HCT116 (cell line): ENCODE measurements around the gene LDLRAD4. TPM values are rescaled to one million over a fixed set of nuclear protein-coding genes. Genes with fewer than 3 reads are reported as not detected.

ENCODE experiments used
- ATAC-seq: fragments of 200-7000 bp; cut with Tn5 transposase; 2 replicates; pipeline ENCODE4 v1.9.1; 2020; ENCODE audit warnings: mild to moderate bottlenecking, moderate library complexity
- BruUV-seq: library from RNA; stranded (reverse); fragments of 400-500 nt; replicated peaks from 2 replicates; lab custom pipeline; 2021; lab: Mats Ljungman, UMichigan
- CTCF ChIA-PET: fragments of 300-600 bp; sonication (Branson Sonifier 250); formaldehyde crosslinking; loops from one replicate; lab custom pipeline; 2021; ENCODE audit warnings: antibody characterized with exemption; lab: Charles Lee
- POLR2A ChIA-PET: fragments of 300-600, 350-600 bp; sonication (Branson Sonifier 250); formaldehyde crosslinking; loops from one replicate; lab custom pipeline; 2021; ENCODE audit warnings: antibody characterized with exemption; lab: Charles Lee
- RAD21 ChIA-PET, 2 experiments: fragments of 300-600 bp; sonication (Branson Sonifier 250); formaldehyde crosslinking; loops; one replicate each; lab custom pipeline; 2023; ENCODE audit warnings: low total read pairs in 2 of 2; ENCODE audit not compliant: uncharacterized antibody in 2 of 2, unreplicated experiment in 2 of 2, low non-redundant PET in 1 of 2; lab: Charles Lee
- DNase-seq: peaks from one replicate; pipeline ENCODE4 v3.0.0-alpha.2; 2010; ENCODE audit warnings: low read depth, low spot score
- H2AFZ ChIP-seq: fragments of 200-600 bp; shearing (Covaris generic), sonication (generic); 2 replicates; pipeline ENCODE4 v1.6.1; 2017; ENCODE audit warnings: low read depth, mixed run types, mixed read lengths, antibody characterized with exemption, low read length; ENCODE audit not compliant: poor library complexity, severe bottlenecking
- H3K27ac ChIP-seq: 2 replicates; pipeline ENCODE4 v1.5.1; 2012; ENCODE audit warnings: low read depth, low read length
- H3K27me3 ChIP-seq: fragments of 200-600 bp; sonication (generic); 2 replicates; pipeline ENCODE4 v1.6.1; 2016; ENCODE audit warnings: mixed run types, low read length, mixed read lengths; ENCODE audit not compliant: insufficient read depth
- H3K36me3 ChIP-seq, 2 experiments: fragments of 200-500 bp in 1 of 2; fragments of 200-600 bp in 1 of 2; sonication (Bioruptor generic) in 1 of 2; sonication (generic) in 1 of 2; 2 replicates each; pipeline versions ENCODE4 v1.5.1 to v1.6.1; 2014 to 2016; ENCODE audit warnings: low read length in 2 of 2, inconsistent platforms in 1 of 2, mixed read lengths in 1 of 2, mixed run types in 1 of 2; ENCODE audit not compliant: insufficient read depth in 2 of 2, control insufficient read depth in 1 of 2
- H3K4me1 ChIP-seq, 2 experiments: fragments of 200-600 bp in 1 of 2; sonication (generic) in 1 of 2; 2 replicates each; pipeline versions ENCODE4 v1.5.1 to v1.6.1; 2012 to 2017; ENCODE audit warnings: low read length in 2 of 2, inconsistent platforms in 1 of 2, mild to moderate bottlenecking in 1 of 2, mixed read lengths in 1 of 2, mixed run types in 1 of 2, moderate library complexity in 1 of 2; ENCODE audit not compliant: insufficient read depth in 2 of 2, control insufficient read depth in 1 of 2
- H3K4me2 ChIP-seq: fragments of 200-600 bp; sonication (generic); 2 replicates; pipeline ENCODE4 v1.6.1; 2017; ENCODE audit warnings: mixed run types, low read length, mixed read lengths
- H3K4me3 ChIP-seq, 2 experiments: fragments of 200-600 bp in 1 of 2; sonication (generic) in 1 of 2; replicated peaks in 1 of 2; 2 replicates each; pipeline ENCODE4 v1.5.1; 2011 to 2016; ENCODE audit warnings: low read length in 2 of 2, control low read depth in 1 of 2, low read depth in 1 of 2, mild to moderate bottlenecking in 1 of 2, mixed read lengths in 1 of 2, mixed run types in 1 of 2
- H3K79me2 ChIP-seq: fragments of 200-600 bp; sonication (generic); 2 replicates; pipeline ENCODE4 v1.6.1; 2017; ENCODE audit warnings: mild to moderate bottlenecking, mixed run types, low read length, moderate library complexity, mixed read lengths; ENCODE audit not compliant: insufficient read depth
- H3K9ac ChIP-seq: fragments of 200-600 bp; sonication (generic); 2 replicates; pipeline ENCODE4 v1.6.1; 2016; ENCODE audit warnings: low read length, mixed read lengths
- H3K9me2 ChIP-seq: fragments of 200-600 bp; sonication (generic), shearing (Covaris generic); 2 replicates; pipeline ENCODE4 v1.6.1; 2017; ENCODE audit warnings: mixed run types, mild to moderate bottlenecking, moderate library complexity; ENCODE audit not compliant: insufficient read depth
- H3K9me3 ChIP-seq, 2 experiments: fragments of 200-500 bp in 1 of 2; fragments of 200-600 bp in 1 of 2; sonication (Bioruptor generic) in 1 of 2; sonication (generic) in 1 of 2; 2 replicates each; pipeline ENCODE4 v1.6.1; 2014 to 2017; ENCODE audit warnings: low read length in 2 of 2, mixed read lengths in 2 of 2, inconsistent platforms in 1 of 2, low read depth in 1 of 2, mild to moderate bottlenecking in 1 of 2, mixed run types in 1 of 2, moderate library complexity in 1 of 2; ENCODE audit not compliant: control insufficient read depth in 1 of 2, insufficient read depth in 1 of 2
- H4K20me1 ChIP-seq: fragments of 200-600 bp; sonication (generic), shearing (Covaris generic); 2 replicates; pipeline ENCODE4 v1.6.1; 2017; ENCODE audit warnings: mixed run types, mild to moderate bottlenecking, moderate library complexity; ENCODE audit not compliant: insufficient read depth
- CBX3 ChIP-seq: IDR thresholded peaks from 2 replicates; pipeline ENCODE4 v1.6.1; 2012; ENCODE audit warnings: low read depth
- EGR1 ChIP-seq: IDR thresholded peaks from 2 replicates; pipeline ENCODE4 v1.6.1; 2012; ENCODE audit warnings: low read depth
- ELF1 ChIP-seq: IDR thresholded peaks from 2 replicates; pipeline ENCODE4 v1.6.1; 2012; ENCODE audit warnings: low read depth, borderline replicate concordance
- EZH2 ChIP-seq: fragments of 200-600 bp; sonication (generic); IDR thresholded peaks from 2 replicates; pipeline ENCODE4 v1.6.1; 2017; ENCODE audit warnings: antibody characterized with exemption, mixed run types
- EZH2phosphoT487 ChIP-seq: fragments of 200-600 bp; IDR thresholded peaks from 2 replicates; pipeline ENCODE4 v1.6.1; 2018; ENCODE audit warnings: antibody characterized with exemption, borderline replicate concordance
- FOSL1 ChIP-seq: IDR thresholded peaks from 2 replicates; pipeline ENCODE4 v1.6.1; 2012; ENCODE audit warnings: low read depth
- POLR2A ChIP-seq: IDR thresholded peaks from 2 replicates; pipeline ENCODE4 v1.7.0; 2011; ENCODE audit warnings: borderline replicate concordance; ENCODE audit not compliant: insufficient read depth, insufficient read length; ENCODE audit errors: extremely low read depth
- SIN3A ChIP-seq: IDR thresholded peaks from 2 replicates; pipeline ENCODE4 v1.6.1; 2012; ENCODE audit warnings: low read depth
- YY1 ChIP-seq: IDR thresholded peaks from 2 replicates; pipeline ENCODE4 v1.6.1; 2011; ENCODE audit warnings: low read length, low read depth, moderate library complexity, mild to moderate bottlenecking; ENCODE audit not compliant: insufficient replicate concordance; ENCODE audit errors: extremely low read depth
- intact Hi-C: fragments of 100-400 bp; cut with micrococcal nuclease; formaldehyde crosslinking; loops from 2 replicates; pipeline ENCODE4 v1.10.0; 2022
- total RNA-seq: library from RNA; stranded (reverse); gene quantifications from one replicate; pipeline ENCODE4 v1.2.1, GENCODE V29; 2021; ENCODE audit not compliant: unreplicated experiment
- TF ChIP-seq, protein P1 (sequence below): IDR thresholded peaks from 2 replicates; pipeline ENCODE4 v1.6.1; 2012
- TF ChIP-seq, protein P2 (sequence below), 3 experiments: fragments of 200-600 bp in 1 of 3; sonication (generic) in 1 of 3; IDR thresholded peaks in 2 of 3; conservative IDR thresholded peaks in 1 of 3; 2 replicates each; pipeline ENCODE4 v1.5.1; 2012 to 2017; ENCODE audit warnings: low read depth in 2 of 3, low read length in 2 of 3, antibody characterized with exemption in 1 of 3, borderline replicate concordance in 1 of 3, control low read depth in 1 of 3, mild to moderate bottlenecking in 1 of 3, mixed read lengths in 1 of 3, mixed run types in 1 of 3, moderate library complexity in 1 of 3; ENCODE audit not compliant: insufficient read depth in 1 of 3
- TF ChIP-seq, protein P3 (sequence below): IDR thresholded peaks from 2 replicates; pipeline ENCODE4 v1.6.1; 2012; ENCODE audit warnings: low read depth

LDLRAD4 gene
- total RNA-seq, 1 experiment from 2014 or later: 1.2 TPM

- no peaks in the 10 kb centered on the region for H3K9me3 ChIP-seq
- no peak overlapping the region for H3K4me2 ChIP-seq
- DNase-seq (no peak), ATAC-seq (no peak)
- H3K36me3 ChIP-seq: no peaks in the 10 kb centered on the region
- POLR2A ChIA-PET: no interaction called here
- CTCF ChIA-PET: no interaction called here
- RAD21 ChIA-PET: no interaction called here
- no peaks in the 10 kb centered on the region for H4K20me1 ChIP-seq
- H3K4me1 ChIP-seq: peaks cover 4 to 5% of the 10 kb centered on the region in 2 experiments; a peak in 2 of 4 replicates
- H3K27me3 ChIP-seq: peaks cover 16% of the 10 kb centered on the region; the same call in 1 of the 2 replicates
- H3K4me3 ChIP-seq: no peak overlapping the region
- H3K27ac ChIP-seq: no peak overlapping the region
- no peaks in the 10 kb centered on the region for H3K79me2 ChIP-seq
- BruUV-seq: no TSS peak
- H3K9me2 ChIP-seq: no peaks in the 10 kb centered on the region
- intact Hi-C loops: loop anchor here (10.0 kb wide), 1 partner anchor 322 kb away; no protein-coding TSS in a partner anchor
- H2AFZ ChIP-seq: no peak overlapping the region
- no peak overlapping the region for H3K9ac ChIP-seq
- TF ChIP-seq, protein P1, sequence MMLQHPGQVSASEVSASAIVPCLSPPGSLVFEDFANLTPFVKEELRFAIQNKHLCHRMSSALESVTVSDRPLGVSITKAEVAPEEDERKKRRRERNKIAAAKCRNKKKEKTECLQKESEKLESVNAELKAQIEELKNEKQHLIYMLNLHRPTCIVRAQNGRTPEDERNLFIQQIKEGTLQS: no peak
Observed at GRCh38 chr18:13213036-13213795, 5.3 kb upstream of the LDLRAD4 start.

- Histone ChIP-seq H3K27ac (no peak overlapping the region), H2AFZ (no peak overlapping the region), H3K4me3 (no peak overlapping the region), H4K20me1 (no peaks in the 10 kb centered on the region), H3K4me1 (peaks cover 4 to 5% of the 10 kb centered on the region in 2 experiments; a peak in 2 of 4 replicates), H3K9me2 (no peaks in the 10 kb centered on the region), H3K9ac (no peak overlapping the region), H3K9me3 (no peaks in the 10 kb centered on the region), H3K79me2 (no peaks in the 10 kb centered on the region), H3K27me3 (peaks cover 16% of the 10 kb centered on the region), H3K4me2 (no peak overlapping the region), H3K36me3 (no peaks in the 10 kb centered on the region)
- ATAC-seq (no peak), DNase-seq (no peak)
- ChIA-PET POLR2A (no interaction called here), RAD21 (no interaction called here), CTCF (no interaction called here)
- no TSS peak for BruUV-seq
- intact Hi-C loops: loop anchor here (10.0 kb wide), 1 partner anchor 320 kb away; no protein-coding TSS in a partner anchor
- TF ChIP-seq POLR2A (no peak), YY1 (no peak), CBX3 (no peak), EGR1 (no peak), EZH2phosphoT487 (no peak), FOSL1 (no peak), SIN3A (no peak), EZH2 (no peak), ELF1 (no peak)
- TF ChIP-seq, protein P1: no peak
- TF ChIP-seq, protein P2, sequence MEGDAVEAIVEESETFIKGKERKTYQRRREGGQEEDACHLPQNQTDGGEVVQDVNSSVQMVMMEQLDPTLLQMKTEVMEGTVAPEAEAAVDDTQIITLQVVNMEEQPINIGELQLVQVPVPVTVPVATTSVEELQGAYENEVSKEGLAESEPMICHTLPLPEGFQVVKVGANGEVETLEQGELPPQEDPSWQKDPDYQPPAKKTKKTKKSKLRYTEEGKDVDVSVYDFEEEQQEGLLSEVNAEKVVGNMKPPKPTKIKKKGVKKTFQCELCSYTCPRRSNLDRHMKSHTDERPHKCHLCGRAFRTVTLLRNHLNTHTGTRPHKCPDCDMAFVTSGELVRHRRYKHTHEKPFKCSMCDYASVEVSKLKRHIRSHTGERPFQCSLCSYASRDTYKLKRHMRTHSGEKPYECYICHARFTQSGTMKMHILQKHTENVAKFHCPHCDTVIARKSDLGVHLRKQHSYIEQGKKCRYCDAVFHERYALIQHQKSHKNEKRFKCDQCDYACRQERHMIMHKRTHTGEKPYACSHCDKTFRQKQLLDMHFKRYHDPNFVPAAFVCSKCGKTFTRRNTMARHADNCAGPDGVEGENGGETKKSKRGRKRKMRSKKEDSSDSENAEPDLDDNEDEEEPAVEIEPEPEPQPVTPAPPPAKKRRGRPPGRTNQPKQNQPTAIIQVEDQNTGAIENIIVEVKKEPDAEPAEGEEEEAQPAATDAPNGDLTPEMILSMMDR (IDR thresholded peaks at IDR 0.05 in 2 of 3, conservative IDR thresholded peaks at IDR 0.05 in 1 of 3; ENCODE audit: borderline replicate concordance in 1 of 3, insufficient read depth in 1 of 3, low read depth in 2 of 3, low read length in 2 of 3): no peak
- TF ChIP-seq, protein P3, sequence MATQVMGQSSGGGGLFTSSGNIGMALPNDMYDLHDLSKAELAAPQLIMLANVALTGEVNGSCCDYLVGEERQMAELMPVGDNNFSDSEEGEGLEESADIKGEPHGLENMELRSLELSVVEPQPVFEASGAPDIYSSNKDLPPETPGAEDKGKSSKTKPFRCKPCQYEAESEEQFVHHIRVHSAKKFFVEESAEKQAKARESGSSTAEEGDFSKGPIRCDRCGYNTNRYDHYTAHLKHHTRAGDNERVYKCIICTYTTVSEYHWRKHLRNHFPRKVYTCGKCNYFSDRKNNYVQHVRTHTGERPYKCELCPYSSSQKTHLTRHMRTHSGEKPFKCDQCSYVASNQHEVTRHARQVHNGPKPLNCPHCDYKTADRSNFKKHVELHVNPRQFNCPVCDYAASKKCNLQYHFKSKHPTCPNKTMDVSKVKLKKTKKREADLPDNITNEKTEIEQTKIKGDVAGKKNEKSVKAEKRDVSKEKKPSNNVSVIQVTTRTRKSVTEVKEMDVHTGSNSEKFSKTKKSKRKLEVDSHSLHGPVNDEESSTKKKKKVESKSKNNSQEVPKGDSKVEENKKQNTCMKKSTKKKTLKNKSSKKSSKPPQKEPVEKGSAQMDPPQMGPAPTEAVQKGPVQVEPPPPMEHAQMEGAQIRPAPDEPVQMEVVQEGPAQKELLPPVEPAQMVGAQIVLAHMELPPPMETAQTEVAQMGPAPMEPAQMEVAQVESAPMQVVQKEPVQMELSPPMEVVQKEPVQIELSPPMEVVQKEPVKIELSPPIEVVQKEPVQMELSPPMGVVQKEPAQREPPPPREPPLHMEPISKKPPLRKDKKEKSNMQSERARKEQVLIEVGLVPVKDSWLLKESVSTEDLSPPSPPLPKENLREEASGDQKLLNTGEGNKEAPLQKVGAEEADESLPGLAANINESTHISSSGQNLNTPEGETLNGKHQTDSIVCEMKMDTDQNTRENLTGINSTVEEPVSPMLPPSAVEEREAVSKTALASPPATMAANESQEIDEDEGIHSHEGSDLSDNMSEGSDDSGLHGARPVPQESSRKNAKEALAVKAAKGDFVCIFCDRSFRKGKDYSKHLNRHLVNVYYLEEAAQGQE: no peak
Observed at GRCh38 chr18:13214609-13215008, 4.0 kb upstream of the LDLRAD4 start.
